ENCODE data around the gene CRELD2. TPM values are rescaled to one million over a fixed set of nuclear protein-coding genes. Genes with fewer than 3 reads are reported as not detected.
A peak's percentile ranks its signal among the peaks of the same experiment; 100 is the strongest.

Gene CRELD2
- total and polyA plus RNA-seq, 2 of the 13 experiments (the other 11 are each of a cell fraction or from before 2014, with no cell fraction given): 17.2 to 44.7 TPM

GRCh38 chr22:49949914-49950292, 31.5 kb downstream of the CRELD2 start (continued):
- no peak for TF ChIP-seq TRAFD1 (CRISPR knock-in tag; IDR thresholded peaks at IDR 0.05; ENCODE audit: borderline replicate concordance)
- TF ChIP-seq HNF4A (CRISPR knock-in tag; IDR thresholded peaks at IDR 0.05): peak; percentile 58; the same call in 1 of the 2 replicates
- TF ChIP-seq GMEB1 (CRISPR knock-in tag; IDR thresholded peaks at IDR 0.05; ENCODE audit: borderline replicate concordance): no peak
- TF ChIP-seq ZIK1 (CRISPR knock-in tag; IDR thresholded peaks at IDR 0.05; ENCODE audit: borderline replicate concordance, low read depth): 0 out of 2 replicates have a peak, but pooled peaks have one; percentile 27
- TF ChIP-seq NFRKB (IDR thresholded peaks at IDR 0.05): no peak
- no peak for TF ChIP-seq NFIB (CRISPR knock-in tag; IDR thresholded peaks at IDR 0.05; ENCODE audit: borderline replicate concordance)
- no peak for TF ChIP-seq PLSCR1 (CRISPR knock-in tag; IDR thresholded peaks at IDR 0.05; ENCODE audit: borderline replicate concordance)
- no peak for TF ChIP-seq LCORL (IDR thresholded peaks at IDR 0.05)
- TF ChIP-seq LCORL (CRISPR knock-in tag; IDR thresholded peaks at IDR 0.05): no peak
- no peak for TF ChIP-seq ZNF639 (CRISPR knock-in tag; conservative IDR thresholded peaks at IDR 0.05)
- no peak for TF ChIP-seq ZKSCAN1 (IDR thresholded peaks at IDR 0.05; ENCODE audit: low read length)
- TF ChIP-seq SRSF4 (IDR thresholded peaks at IDR 0.05; ENCODE audit: low read depth, low read length, poor library complexity, severe bottlenecking): no peak
- no peak for TF ChIP-seq ZZZ3 (CRISPR knock-in tag; IDR thresholded peaks at IDR 0.05; ENCODE audit: borderline replicate concordance)
- 0 out of 2 replicates have a peak, but pooled peaks have one; percentile 75 for TF ChIP-seq ZBTB7A (CRISPR knock-in tag; IDR thresholded peaks at IDR 0.05)
- no peak for TF ChIP-seq FOXO1 (CRISPR knock-in tag; IDR thresholded peaks at IDR 0.05)
- no peak for TF ChIP-seq IKZF4 (CRISPR knock-in tag; IDR thresholded peaks at IDR 0.05; ENCODE audit: borderline replicate concordance, low read depth, not compliant biosample characterization)
- 0 out of 2 replicates have a peak, but pooled peaks have one; percentile 54 for TF ChIP-seq ZFP82 (CRISPR knock-in tag; IDR thresholded peaks at IDR 0.05; ENCODE audit: borderline replicate concordance)
- no peak for TF ChIP-seq ZNF263 (CRISPR knock-in tag; IDR thresholded peaks at IDR 0.05)
- no peak for TF ChIP-seq ZSCAN21 (CRISPR knock-in tag; IDR thresholded peaks at IDR 0.05; ENCODE audit: borderline replicate concordance)
- no peak for TF ChIP-seq NFKBIZ (CRISPR knock-in tag; IDR thresholded peaks at IDR 0.05)
- TF ChIP-seq ZEB1 (IDR thresholded peaks at IDR 0.05; ENCODE audit: insufficient replicate concordance, low read depth): peak; percentile 49
- no peak for TF ChIP-seq NFYC (CRISPR knock-in tag; IDR thresholded peaks at IDR 0.05)
- TF ChIP-seq HIVEP1 (CRISPR knock-in tag; IDR thresholded peaks at IDR 0.05): no peak
- no peak for TF ChIP-seq JUNB (CRISPR knock-in tag; IDR thresholded peaks at IDR 0.05; ENCODE audit: borderline replicate concordance)
- no peak for TF ChIP-seq CHD2 (IDR thresholded peaks at IDR 0.05; ENCODE audit: low read depth, low read length)
- TF ChIP-seq ZNF446 (CRISPR knock-in tag; IDR thresholded peaks at IDR 0.05): no peak
- no peak for TF ChIP-seq MXD4 (CRISPR knock-in tag; IDR thresholded peaks at IDR 0.05)
- no peak for TF ChIP-seq MIXL1 (CRISPR knock-in tag; IDR thresholded peaks at IDR 0.05)

Data from HepG2 (cell line).